ENCODE measurements around the gene SH2B3. TPM values are rescaled to one million over a fixed set of nuclear protein-coding genes. Genes with fewer than 3 reads are reported as not detected.
A peak's percentile ranks its signal among the peaks of the same experiment; 100 is the strongest.
"Not testable (repeated sequence)": the region's sequence is repeated elsewhere in the genome, so short reads cannot be mapped to it uniquely, and the experiment has no call there.

Gene SH2B3
- total and polyA plus RNA-seq, 4 donors, result 9.6 to 46.0 (median 17.9) TPM

DNA sequence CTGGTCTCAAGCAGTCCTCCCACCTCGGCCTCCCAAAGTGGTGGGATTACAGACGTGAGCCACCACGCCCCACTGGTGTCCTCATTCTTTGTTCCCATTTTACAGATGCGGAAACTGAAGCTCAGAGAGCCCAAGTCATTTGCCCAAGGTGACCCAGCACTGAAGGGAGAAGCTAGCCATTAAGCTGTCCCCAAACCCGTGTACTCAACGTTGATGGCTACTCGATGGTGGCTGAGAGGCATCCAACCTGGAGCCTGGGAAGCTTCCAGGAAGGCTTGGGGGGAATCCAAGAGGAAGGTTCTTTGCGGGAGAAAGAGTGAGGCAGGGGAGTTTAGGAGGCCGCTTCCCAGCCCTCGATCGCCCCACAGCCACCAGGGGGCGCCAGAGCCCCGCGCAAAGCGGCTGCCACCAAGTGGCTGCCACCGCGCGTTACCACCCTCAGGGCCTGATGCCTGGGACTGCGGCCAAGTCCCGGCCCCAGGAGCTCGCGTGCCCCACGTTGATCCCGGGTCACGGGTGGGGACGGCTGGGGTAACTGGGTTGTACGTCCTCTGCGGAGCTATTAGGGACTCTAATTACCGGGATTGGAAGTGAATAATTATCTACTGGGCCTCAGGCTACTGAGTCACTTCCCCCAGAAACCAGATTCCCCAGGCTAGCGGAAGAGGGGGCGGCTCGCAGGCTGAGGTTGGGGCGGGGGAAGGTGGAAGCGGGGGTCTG is 8.8 kb upstream of the SH2B3 start:
- peak; percentile 99 for TF ChIP-seq CTCF (IDR thresholded peaks at IDR 0.05; ENCODE audit: control extremely low read depth, extremely low read depth)
- Histone ChIP-seq H3K4me1 (ENCODE audit: control insufficient read depth in 5 of 5, insufficient read depth in 5 of 5, low read length in 5 of 5) (no peaks in the 10 kb centered on the region), H3K9me3 (ENCODE audit: control insufficient read depth in 4 of 4, insufficient read depth in 3 of 4, low read length in 3 of 4) (no peaks in the 10 kb centered on the region), H3K4me3 (no peak overlapping the region), H3K9ac (ENCODE audit: insufficient read depth in 1 of 2, low read length in 2 of 2) (no peak overlapping the region), H3K36me3 (ENCODE audit: control insufficient read depth in 4 of 4, insufficient read depth in 4 of 4, low read length in 4 of 4) (no peaks in the 10 kb centered on the region), H3K27me3 (ENCODE audit: control insufficient read depth in 3 of 3, insufficient read depth in 3 of 3, low read length in 2 of 3) (no peaks in the 10 kb centered on the region), H3K27ac (ENCODE audit: low read depth in 1 of 2, low read length in 1 of 2) (peak overlapping the region in 1 of 2 donors; percentile 40)
- WGBS, 2 donors, result 7% methylated on average over 33 to 34 of the region's 34 CpGs
- peak; percentile 78 to 86 (median 84) for DNase-seq
- peak; percentile 86 for ATAC-seq (ENCODE audit: insufficient read depth, low FRiP score)

- whole genome bisulfite sequencing, 2 donors, result 74 to 75% methylated on average over 4 of the region's 4 CpGs
- H3K27ac ChIP-seq (ENCODE audit: low read depth in 1 of 2, low read length in 1 of 2), result peak overlapping the region in 1 of 2 donors; percentile 77
These were observed 7.2 kb upstream of the SH2B3 start for GRCh38 chr12:111398530-111398929.

DNA sequence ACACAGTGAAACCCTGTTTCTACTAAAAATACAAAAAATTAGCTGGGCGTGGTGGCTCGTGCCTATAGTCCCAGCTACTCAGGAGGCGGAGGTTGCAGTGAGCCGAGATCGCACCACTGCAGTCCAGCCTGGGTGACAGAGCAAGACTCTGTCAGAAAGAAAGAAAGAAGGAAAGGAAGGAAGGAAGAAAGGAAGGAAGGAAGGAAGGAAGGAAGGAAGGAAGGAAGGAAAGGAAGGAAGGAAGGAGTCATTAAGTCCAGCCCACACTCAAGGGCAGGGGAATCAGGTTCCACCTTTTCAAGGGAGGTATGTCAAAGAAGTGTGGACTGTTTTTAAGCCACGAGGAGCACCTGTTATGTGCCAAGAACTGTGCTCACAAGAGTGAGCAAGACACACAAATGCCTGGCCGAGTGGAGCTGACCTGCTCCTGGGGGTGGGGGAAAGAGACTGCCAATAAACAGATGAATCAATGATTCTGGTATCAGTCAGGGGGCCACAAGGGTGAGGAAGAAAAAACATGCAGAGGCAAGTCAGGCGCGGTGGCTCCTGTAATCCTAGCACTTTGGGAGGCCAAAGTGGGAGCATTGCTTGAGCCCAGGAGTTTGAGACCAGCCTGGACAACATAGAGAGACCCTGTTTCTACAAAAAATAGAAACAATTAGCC is 5.8 kb upstream of the SH2B3 start:
- not testable (repeated sequence) for H3K27ac ChIP-seq (ENCODE audit: low read depth in 1 of 2, low read length in 1 of 2); H3K9me3 ChIP-seq (ENCODE audit: control insufficient read depth in 4 of 4, insufficient read depth in 3 of 4, low read length in 3 of 4); H3K36me3 ChIP-seq (ENCODE audit: control insufficient read depth in 4 of 4, insufficient read depth in 4 of 4, low read length in 4 of 4); H3K4me3 ChIP-seq; ATAC-seq (ENCODE audit: insufficient read depth, low FRiP score); H3K9ac ChIP-seq (ENCODE audit: insufficient read depth in 1 of 2, low read length in 2 of 2); H3K4me1 ChIP-seq (ENCODE audit: control insufficient read depth in 5 of 5, insufficient read depth in 5 of 5, low read length in 5 of 5); DNase-seq; H3K27me3 ChIP-seq (ENCODE audit: control insufficient read depth in 3 of 3, insufficient read depth in 3 of 3, low read length in 2 of 3)
- 87 to 88% methylated on average over 9 of the region's 9 CpGs for WGBS, 2 donors

More at GRCh38 chr12:111398530-111398929, 7.2 kb upstream of the SH2B3 start:
- no peaks in the 10 kb centered on the region for H3K27me3 ChIP-seq (ENCODE audit: control insufficient read depth in 3 of 3, insufficient read depth in 3 of 3, low read length in 2 of 3)
- ATAC-seq (ENCODE audit: insufficient read depth, low FRiP score) (no peak), DNase-seq (peak in 1 of 3 donors; percentile 20)
- no peak overlapping the region for H3K4me3 ChIP-seq
- H3K4me1 ChIP-seq (ENCODE audit: control insufficient read depth in 5 of 5, insufficient read depth in 5 of 5, low read length in 5 of 5), result peaks cover 0 to 4% (median 0%) of the 10 kb centered on the region in 5 donors
- no peaks in the 10 kb centered on the region for H3K9me3 ChIP-seq (ENCODE audit: control insufficient read depth in 4 of 4, insufficient read depth in 3 of 4, low read length in 3 of 4)
- no peak overlapping the region for H3K9ac ChIP-seq (ENCODE audit: insufficient read depth in 1 of 2, low read length in 2 of 2)
- TF ChIP-seq CTCF (IDR thresholded peaks at IDR 0.05; ENCODE audit: control extremely low read depth, extremely low read depth), result no peak
- no peaks in the 10 kb centered on the region for H3K36me3 ChIP-seq (ENCODE audit: control insufficient read depth in 4 of 4, insufficient read depth in 4 of 4, low read length in 4 of 4)

DNA sequence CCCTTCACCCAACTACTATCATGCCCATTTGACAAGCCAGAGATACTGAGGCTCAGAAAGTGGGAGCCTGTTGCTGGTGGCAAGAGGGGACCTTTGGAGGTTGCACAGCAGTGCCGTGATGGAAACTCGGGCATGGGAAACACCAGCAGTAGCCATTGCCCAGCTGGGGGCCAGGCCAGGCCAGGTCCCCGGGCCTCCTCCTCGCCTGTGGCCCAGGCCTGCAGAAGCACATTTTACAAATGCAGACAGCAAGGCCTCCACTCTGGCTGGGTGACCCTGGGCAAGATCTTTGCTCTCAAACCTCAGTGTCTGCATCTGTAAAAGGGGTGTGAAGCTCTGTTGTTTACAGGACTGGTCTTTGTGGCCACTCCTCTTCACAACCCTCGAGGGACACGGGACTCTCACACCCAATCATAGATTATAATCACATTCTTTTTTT is 4.5 kb upstream of the SH2B3 start:
- H3K4me1 ChIP-seq (ENCODE audit: control insufficient read depth in 5 of 5, insufficient read depth in 5 of 5, low read length in 5 of 5), result peaks cover 0 to 4% (median 0%) of the 10 kb centered on the region in 5 donors
- DNase-seq (no peak), ATAC-seq (ENCODE audit: insufficient read depth, low FRiP score) (no peak)
- WGBS, 2 donors, result 87 to 98% methylated on average over 6 of the region's 6 CpGs
- TF ChIP-seq CTCF (IDR thresholded peaks at IDR 0.05; ENCODE audit: control extremely low read depth, extremely low read depth), result no peak
- H3K9ac ChIP-seq (ENCODE audit: insufficient read depth in 1 of 2, low read length in 2 of 2), result no peak overlapping the region
- H3K4me3 ChIP-seq, result no peak overlapping the region
- no peaks in the 10 kb centered on the region for H3K36me3 ChIP-seq (ENCODE audit: control insufficient read depth in 4 of 4, insufficient read depth in 4 of 4, low read length in 4 of 4)
- no peaks in the 10 kb centered on the region for H3K9me3 ChIP-seq (ENCODE audit: control insufficient read depth in 4 of 4, insufficient read depth in 3 of 4, low read length in 3 of 4)
- H3K27ac ChIP-seq (ENCODE audit: low read depth in 1 of 2, low read length in 1 of 2), result no peak overlapping the region
- no peaks in the 10 kb centered on the region for H3K27me3 ChIP-seq (ENCODE audit: control insufficient read depth in 3 of 3, insufficient read depth in 3 of 3, low read length in 2 of 3)

- H3K36me3 ChIP-seq (ENCODE audit: control insufficient read depth in 4 of 4, insufficient read depth in 4 of 4, low read length in 4 of 4); H3K9me3 ChIP-seq (ENCODE audit: control insufficient read depth in 4 of 4, insufficient read depth in 3 of 4, low read length in 3 of 4); H3K4me3 ChIP-seq; H3K27ac ChIP-seq (ENCODE audit: low read depth in 1 of 2, low read length in 1 of 2); H3K27me3 ChIP-seq (ENCODE audit: control insufficient read depth in 3 of 3, insufficient read depth in 3 of 3, low read length in 2 of 3); DNase-seq; ATAC-seq (ENCODE audit: insufficient read depth, low FRiP score); H3K9ac ChIP-seq (ENCODE audit: insufficient read depth in 1 of 2, low read length in 2 of 2): not testable (repeated sequence)
- H3K4me1 ChIP-seq (ENCODE audit: control insufficient read depth in 5 of 5, insufficient read depth in 5 of 5, low read length in 5 of 5), result peaks cover 0 to 17% (median 0%) of the 10 kb centered on the region in 5 donors
- WGBS, 2 donors, result 69 to 76% methylated on average over 8 to 9 of the region's 9 CpGs
These were observed 3.3 kb upstream of the SH2B3 start for GRCh38 chr12:111402490-111402824.
